HG02588 (cell line): Measurements from ENCODE around the gene STAG1.
"Not testable (repeated sequence)": the region's sequence is repeated elsewhere in the genome, so short reads cannot be mapped to it uniquely, and the experiment has no call there.

Experiments
- ATAC-seq: cut with Tn5 transposase; IDR thresholded peaks from one replicate; pipeline ENCODE4 v1.9.1; 2021; ENCODE audit warnings: mild to moderate bottlenecking, moderate library complexity; ENCODE audit not compliant: unreplicated experiment

Gene STAG1

GRCh38 chr3:136336329-136337100 is 415.7 kb downstream of the STAG1 start:
- no peak for ATAC-seq

- ATAC-seq = not testable (repeated sequence)
Observed at GRCh38 chr3:136334726-136335125, 417.5 kb downstream of the STAG1 start.

GRCh38 chr3:136334209-136334608 is 418.0 kb downstream of the STAG1 start:
- no peak for ATAC-seq

GRCh38 chr3:136332776-136333175 is 419.4 kb downstream of the STAG1 start:
- ATAC-seq = no peak

GRCh38 chr3:136332302-136332701 is 419.9 kb downstream of the STAG1 start:
- ATAC-seq = no peak

GRCh38 chr3:136330900-136331299 is 421.3 kb downstream of the STAG1 start:
- ATAC-seq = no peak

- no peak for ATAC-seq
Observed at GRCh38 chr3:136329593-136329992, 422.6 kb downstream of the STAG1 start.

GRCh38 chr3:136327671-136328070 is 424.5 kb downstream of the STAG1 start:
- ATAC-seq = no peak

GRCh38 chr3:136326316-136326715 is 425.9 kb downstream of the STAG1 start:
- no peak for ATAC-seq

GRCh38 chr3:136311968-136312367 is 440.2 kb downstream of the STAG1 start:
- no peak for ATAC-seq

GRCh38 chr3:136311261-136311660 is 440.9 kb downstream of the STAG1 start:
- no peak for ATAC-seq

GRCh38 chr3:136305879-136306278 is 446.3 kb downstream of the STAG1 start:
- no peak for ATAC-seq

- no peak for ATAC-seq
Observed at GRCh38 chr3:136300444-136300843, 451.7 kb downstream of the STAG1 start.

GRCh38 chr3:136297826-136298225 is 454.4 kb downstream of the STAG1 start:
- ATAC-seq = no peak

- no peak for ATAC-seq
Observed at GRCh38 chr3:136296960-136297359, 455.2 kb downstream of the STAG1 start.

GRCh38 chr3:136294176-136294575 is 458.0 kb downstream of the STAG1 start:
- ATAC-seq = no peak

- ATAC-seq = no peak
Observed at GRCh38 chr3:136293279-136293678, 458.9 kb downstream of the STAG1 start.

GRCh38 chr3:136292500-136292899 is 459.7 kb downstream of the STAG1 start:
- no peak for ATAC-seq

GRCh38 chr3:136291302-136291701 is 460.9 kb downstream of the STAG1 start:
- no peak for ATAC-seq
